Measurements from ENCODE around the gene SEM1. TPM values are rescaled to one million over a fixed set of nuclear protein-coding genes. Genes with fewer than 3 reads are reported as not detected.

SEM1 gene
- total RNA-seq, 1 experiment from 2014 or later, result 79.9 TPM

DNA sequence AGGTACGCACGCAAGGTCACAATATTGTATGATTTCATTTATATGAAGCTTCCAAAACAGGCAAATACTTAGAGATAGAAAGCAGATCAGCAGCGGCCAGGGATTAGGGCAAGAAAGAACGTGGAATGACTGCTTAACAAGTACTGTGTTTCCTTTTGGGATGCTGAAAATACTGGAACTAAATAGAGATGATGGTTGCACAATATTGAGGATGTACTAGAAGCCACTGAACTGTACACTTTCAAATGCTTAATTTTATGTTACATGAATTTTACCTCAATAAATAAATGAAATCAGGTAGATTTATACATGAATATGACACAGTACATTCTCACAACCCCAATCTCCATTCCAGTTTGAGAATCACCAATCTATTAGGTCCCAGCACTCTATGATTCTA, 15.6 kb downstream of the SEM1 start:
- no peak overlapping the region for H4K91ac ChIP-seq (ENCODE audit: insufficient read length, low read depth, low read length)
- peaks cover 3 to 20% (median 12%) of the 10 kb centered on the region in 3 experiments; a peak in 6 of 7 replicates for H3K36me3 Mint-ChIP-seq (ENCODE audit: insufficient read depth in 1 of 3, low read depth in 3 of 3)
- H2AFZ ChIP-seq (ENCODE audit: low read length), result no peak overlapping the region
- H2BK15ac ChIP-seq (ENCODE audit: low read depth, low read length), result no peak overlapping the region
- H2BK12ac ChIP-seq (ENCODE audit: insufficient read length, low read depth, low read length), result no peak overlapping the region
- H3K9ac ChIP-seq (ENCODE audit: extremely low read depth, insufficient read length, low read length), result no peak overlapping the region
- H3K4ac ChIP-seq (ENCODE audit: low read depth, low read length), result no peak overlapping the region
- no peaks in the 10 kb centered on the region for H4K20me1 ChIP-seq (ENCODE audit: control insufficient read depth, insufficient read depth, insufficient read length)
- no peaks in the 10 kb centered on the region for H3K4me1 ChIP-seq (ENCODE audit: insufficient read depth, low read length)
- H3K9me3 ChIP-seq (ENCODE audit: control insufficient read depth, low read depth, low read length), result no peaks in the 10 kb centered on the region
- no peaks in the 10 kb centered on the region for H3K27me3 ChIP-seq (ENCODE audit: insufficient read depth, low read length)
- H3K4me2 ChIP-seq (ENCODE audit: insufficient read depth, insufficient read length, low read length), result no peak overlapping the region
- no peaks in the 10 kb centered on the region; the same call in 1 of the 2 replicates for H3K27me3 Mint-ChIP-seq (ENCODE audit: low read depth)
- H3K4me1 Mint-ChIP-seq, result no peaks in the 10 kb centered on the region
- no peak for DNase-seq
- H2BK20ac ChIP-seq (ENCODE audit: low read depth, low read length, poor library complexity, severe bottlenecking), result no peak overlapping the region
- no peak overlapping the region for H3K18ac ChIP-seq (ENCODE audit: insufficient read length, low read depth, low read length)
- no peaks in the 10 kb centered on the region for H3K9me3 Mint-ChIP-seq
- TF ChIP-seq CTCF (conservative IDR thresholded peaks at IDR 0.05), result no peak
- peaks cover 7% of the 10 kb centered on the region; the same call in 1 of the 2 replicates for H3K79me2 ChIP-seq (ENCODE audit: insufficient read depth, low read length)
- no peak overlapping the region for H3K27ac ChIP-seq (ENCODE audit: insufficient read length, low read depth, low read length)
- H2BK5ac ChIP-seq (ENCODE audit: insufficient read length, low read length), result no peak overlapping the region
- no peaks in the 10 kb centered on the region for H3K79me1 ChIP-seq (ENCODE audit: insufficient read depth, low read depth, low read length, poor library complexity, severe bottlenecking)
- H3K23me2 ChIP-seq (ENCODE audit: insufficient read length, low read depth, low read length, poor library complexity, severe bottlenecking), result no peaks in the 10 kb centered on the region
- H2BK120ac ChIP-seq (ENCODE audit: low read depth, low read length, poor library complexity, severe bottlenecking), result no peak overlapping the region
- H3K4me3 Mint-ChIP-seq, result no peak overlapping the region
- H3K23ac ChIP-seq (ENCODE audit: insufficient read length, low read depth, low read length), result no peak overlapping the region
- H3K27ac Mint-ChIP-seq, result no peak overlapping the region
- H4K8ac ChIP-seq (replicated peaks; ENCODE audit: insufficient read length, low read depth, low read length), result no peak overlapping the region
- H3K56ac ChIP-seq (ENCODE audit: insufficient read length, low read depth, low read length), result no peak overlapping the region
- no peak overlapping the region for H3T11ph ChIP-seq (ENCODE audit: low read length)
- H3K14ac ChIP-seq (ENCODE audit: insufficient read depth, low read length), result no peak overlapping the region
- no CpG with 5 or more reads among the region's 4 CpGs for WGBS (ENCODE audit: extremely low coverage, insufficient read length, low lambda C conversion rate)
- no peak overlapping the region for H4K5ac ChIP-seq (ENCODE audit: insufficient read length, low read depth, low read length)
- no peak overlapping the region for H2AK5ac ChIP-seq (ENCODE audit: insufficient read length, low read length)

Data from H9 (cell line).